Measurements from ENCODE around the gene HLA-DQB1.

DNA sequence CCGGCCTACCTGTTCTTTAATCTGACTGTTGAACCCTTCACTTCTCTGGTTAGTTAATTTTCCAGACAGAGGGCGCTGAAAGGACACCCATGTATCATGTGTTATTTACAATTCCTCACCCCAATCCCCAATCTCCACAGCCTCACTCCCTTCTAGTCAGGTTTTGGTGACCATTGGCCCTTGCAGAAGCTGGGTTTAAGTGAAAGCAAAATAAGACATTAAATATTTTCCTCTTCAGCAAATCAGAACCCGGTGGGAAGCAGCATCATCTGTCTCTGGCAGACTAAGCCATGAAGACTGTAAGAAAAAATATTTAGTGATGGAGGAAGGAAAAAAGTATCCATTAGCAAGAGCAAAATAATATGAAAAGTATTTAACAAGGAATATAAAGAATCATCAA is 38.6 kb downstream of the HLA-DQB1 start:
- TF ChIP-seq POLR2A (IDR thresholded peaks at IDR 0.05; ENCODE audit: low read depth, low read length) (no peak), POLR2AphosphoS5 (IDR thresholded peaks at IDR 0.05; ENCODE audit: insufficient read depth, low read depth, low read length) (no peak), GATA2 (IDR thresholded peaks at IDR 0.05; ENCODE audit: insufficient read depth, insufficient read length, low read depth, low read length) (no peak), EZH2 (IDR thresholded peaks at IDR 0.05; ENCODE audit: borderline replicate concordance, low read depth, low read length, severe bottlenecking) (no peak)
- TF ChIP-seq, protein P1, sequence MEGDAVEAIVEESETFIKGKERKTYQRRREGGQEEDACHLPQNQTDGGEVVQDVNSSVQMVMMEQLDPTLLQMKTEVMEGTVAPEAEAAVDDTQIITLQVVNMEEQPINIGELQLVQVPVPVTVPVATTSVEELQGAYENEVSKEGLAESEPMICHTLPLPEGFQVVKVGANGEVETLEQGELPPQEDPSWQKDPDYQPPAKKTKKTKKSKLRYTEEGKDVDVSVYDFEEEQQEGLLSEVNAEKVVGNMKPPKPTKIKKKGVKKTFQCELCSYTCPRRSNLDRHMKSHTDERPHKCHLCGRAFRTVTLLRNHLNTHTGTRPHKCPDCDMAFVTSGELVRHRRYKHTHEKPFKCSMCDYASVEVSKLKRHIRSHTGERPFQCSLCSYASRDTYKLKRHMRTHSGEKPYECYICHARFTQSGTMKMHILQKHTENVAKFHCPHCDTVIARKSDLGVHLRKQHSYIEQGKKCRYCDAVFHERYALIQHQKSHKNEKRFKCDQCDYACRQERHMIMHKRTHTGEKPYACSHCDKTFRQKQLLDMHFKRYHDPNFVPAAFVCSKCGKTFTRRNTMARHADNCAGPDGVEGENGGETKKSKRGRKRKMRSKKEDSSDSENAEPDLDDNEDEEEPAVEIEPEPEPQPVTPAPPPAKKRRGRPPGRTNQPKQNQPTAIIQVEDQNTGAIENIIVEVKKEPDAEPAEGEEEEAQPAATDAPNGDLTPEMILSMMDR (IDR thresholded peaks at IDR 0.05; ENCODE audit: extremely low read depth in 1 of 2, insufficient read depth in 1 of 2, low read depth in 1 of 2, low read length in 2 of 2) = no peak
